IPS-15b (cell line): ENCODE measurements around the gene DTNB.

Experiments used
- H3K27me3 ChIP-seq: one replicate; pipeline ENCODE4 v1.6.1; 2013; ENCODE audit warnings: low read length; ENCODE audit not compliant: control insufficient read depth, insufficient read depth
- H3K36me3 ChIP-seq: one replicate; pipeline ENCODE4 v1.6.1; 2013; ENCODE audit warnings: low read length; ENCODE audit not compliant: control insufficient read depth, insufficient read depth
- H3K4me1 ChIP-seq: one replicate; pipeline ENCODE4 v1.6.1; 2013; ENCODE audit warnings: mild to moderate bottlenecking, low read length; ENCODE audit not compliant: control insufficient read depth, insufficient read depth
- H3K4me3 ChIP-seq: one replicate; pipeline ENCODE4 v1.5.1; 2013; ENCODE audit warnings: low read depth, low read length
- H3K9ac ChIP-seq: one replicate; pipeline ENCODE4 v1.6.1; 2013; ENCODE audit warnings: low read depth, mild to moderate bottlenecking, low read length
- H3K9me3 ChIP-seq: one replicate; pipeline ENCODE4 v1.6.1; 2013; ENCODE audit warnings: mild to moderate bottlenecking, low read length; ENCODE audit not compliant: control insufficient read depth, insufficient read depth

The DTNB gene

GRCh38 chr2:25700221-25700660, 26.9 kb upstream of the DTNB start:
- Histone ChIP-seq H3K27me3 (peaks cover 4% of the 10 kb centered on the region), H3K4me1 (peaks cover 9% of the 10 kb centered on the region), H3K36me3 (no peaks in the 10 kb centered on the region), H3K9ac (no peak overlapping the region), H3K9me3 (no peaks in the 10 kb centered on the region), H3K4me3 (no peak overlapping the region)

- H3K9me3 ChIP-seq, result no peaks in the 10 kb centered on the region
- no peak overlapping the region for H3K9ac ChIP-seq
- H3K27me3 ChIP-seq, result peaks cover 4% of the 10 kb centered on the region
- H3K36me3 ChIP-seq, result no peaks in the 10 kb centered on the region
- H3K4me1 ChIP-seq, result peaks cover 9% of the 10 kb centered on the region
- H3K4me3 ChIP-seq, result no peak overlapping the region
Measured at GRCh38 chr2:25699216-25699615, 25.8 kb upstream of the DTNB start.

GRCh38 chr2:25698752-25699151, 25.4 kb upstream of the DTNB start:
- peaks cover 9% of the 10 kb centered on the region for H3K4me1 ChIP-seq
- H3K4me3 ChIP-seq, result no peak overlapping the region
- peaks cover 4% of the 10 kb centered on the region for H3K27me3 ChIP-seq
- H3K36me3 ChIP-seq, result no peaks in the 10 kb centered on the region
- H3K9me3 ChIP-seq, result no peaks in the 10 kb centered on the region
- H3K9ac ChIP-seq, result no peak overlapping the region

GRCh38 chr2:25697559-25698341, 24.4 kb upstream of the DTNB start:
- H3K9ac ChIP-seq, result no peak overlapping the region
- H3K4me1 ChIP-seq, result peaks cover 9% of the 10 kb centered on the region
- H3K36me3 ChIP-seq, result no peaks in the 10 kb centered on the region
- peaks cover 4% of the 10 kb centered on the region for H3K27me3 ChIP-seq
- H3K4me3 ChIP-seq, result peak overlapping the region; percentile 1
- no peaks in the 10 kb centered on the region for H3K9me3 ChIP-seq

GRCh38 chr2:25692737-25693445, 19.5 kb upstream of the DTNB start:
- H3K4me1 ChIP-seq, result peaks cover 4% of the 10 kb centered on the region
- H3K27me3 ChIP-seq, result peaks cover 2% of the 10 kb centered on the region
- H3K36me3 ChIP-seq, result no peaks in the 10 kb centered on the region
- H3K9me3 ChIP-seq, result no peaks in the 10 kb centered on the region
- H3K9ac ChIP-seq, result no peak overlapping the region
- H3K4me3 ChIP-seq, result no peak overlapping the region

- Histone ChIP-seq H3K9me3 (no peaks in the 10 kb centered on the region), H3K36me3 (no peaks in the 10 kb centered on the region), H3K27me3 (no peaks in the 10 kb centered on the region), H3K4me3 (no peak overlapping the region), H3K4me1 (no peaks in the 10 kb centered on the region), H3K9ac (no peak overlapping the region)
Measured at GRCh38 chr2:25692143-25692542, 18.8 kb upstream of the DTNB start.

- Histone ChIP-seq H3K4me3 (no peak overlapping the region), H3K27me3 (no peaks in the 10 kb centered on the region), H3K9ac (no peak overlapping the region), H3K4me1 (no peaks in the 10 kb centered on the region), H3K36me3 (no peaks in the 10 kb centered on the region), H3K9me3 (no peaks in the 10 kb centered on the region)
Measured at GRCh38 chr2:25690058-25690457, 16.7 kb upstream of the DTNB start.

- no peaks in the 10 kb centered on the region for H3K36me3 ChIP-seq
- no peak overlapping the region for H3K9ac ChIP-seq
- H3K27me3 ChIP-seq, result no peaks in the 10 kb centered on the region
Measured at GRCh38 chr2:25688236-25688635, 14.9 kb upstream of the DTNB start.

GRCh38 chr2:25685741-25686140, 12.4 kb upstream of the DTNB start:
- no peaks in the 10 kb centered on the region for H3K4me1 ChIP-seq
- H3K27me3 ChIP-seq, result no peaks in the 10 kb centered on the region
- no peak overlapping the region for H3K9ac ChIP-seq
- H3K4me3 ChIP-seq, result no peak overlapping the region
- H3K9me3 ChIP-seq, result no peaks in the 10 kb centered on the region
- no peaks in the 10 kb centered on the region for H3K36me3 ChIP-seq

More at GRCh38 chr2:25688236-25688635, 14.9 kb upstream of the DTNB start:
- no peaks in the 10 kb centered on the region for H3K4me1 ChIP-seq
- no peak overlapping the region for H3K4me3 ChIP-seq
- no peaks in the 10 kb centered on the region for H3K9me3 ChIP-seq

GRCh38 chr2:25684577-25685473, 11.4 kb upstream of the DTNB start:
- Histone ChIP-seq H3K9me3 (no peaks in the 10 kb centered on the region), H3K36me3 (no peaks in the 10 kb centered on the region), H3K4me1 (no peaks in the 10 kb centered on the region), H3K27me3 (no peaks in the 10 kb centered on the region), H3K4me3 (no peak overlapping the region), H3K9ac (no peak overlapping the region)

GRCh38 chr2:25682082-25682481, 8.7 kb upstream of the DTNB start:
- Histone ChIP-seq H3K4me3 (no peak overlapping the region), H3K9me3 (no peaks in the 10 kb centered on the region), H3K27me3 (no peaks in the 10 kb centered on the region), H3K4me1 (no peaks in the 10 kb centered on the region), H3K36me3 (no peaks in the 10 kb centered on the region), H3K9ac (no peak overlapping the region)
